Measurements from ENCODE around the gene CIBAR2.

The CIBAR2 gene

GRCh38 chr16:85067426-85067825 is 44.8 kb downstream of the CIBAR2 start:
- no peak for DNase-seq
- no peaks in the 10 kb centered on the region for H3K27me3 ChIP-seq
- intact Hi-C loops (cut with DNase I; ENCODE audit: low total_unique reads) = no loop called here

DNA sequence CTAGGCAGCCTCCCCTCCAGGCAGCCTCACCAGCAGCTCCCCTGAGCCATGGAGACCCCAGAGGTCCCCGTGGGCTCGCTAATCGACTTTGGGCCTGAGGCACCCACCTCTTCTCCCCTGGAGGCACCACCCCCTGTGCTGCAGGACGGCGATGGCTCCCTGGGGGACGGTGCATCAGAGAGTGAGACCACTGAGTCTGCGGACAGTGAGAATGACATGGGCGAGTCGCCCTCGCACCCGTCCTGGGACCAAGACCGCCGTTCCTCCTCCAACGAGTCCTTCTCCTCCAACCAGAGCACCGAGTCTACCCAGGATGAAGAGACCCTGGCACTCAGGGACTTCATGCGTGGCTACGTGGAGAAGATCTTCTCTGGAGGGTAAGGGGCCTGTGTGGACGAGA is 45.2 kb downstream of the CIBAR2 start:
- Histone ChIP-seq H3K27me3 (no peaks in the 10 kb centered on the region), H3K4me1 (no peaks in the 10 kb centered on the region), H3K36me3 (peaks cover 0 to 33% (median 26%) of the 10 kb centered on the region in 3 donors), H3K27ac (no peak overlapping the region), H3K4me3 (no peak overlapping the region), H3K9me3 (no peaks in the 10 kb centered on the region)
- DNase-seq = no peak
- no peak for TF ChIP-seq CTCF (IDR thresholded peaks at IDR 0.05)
- intact Hi-C loops (cut with DNase I; ENCODE audit: low total_unique reads) = no loop called here

More at GRCh38 chr16:85067426-85067825, 44.8 kb downstream of the CIBAR2 start:
- no peak overlapping the region for H3K27ac ChIP-seq
- no peak overlapping the region for H3K4me3 ChIP-seq
- peaks cover under 1 to 35% (median 26%) of the 10 kb centered on the region in 3 donors for H3K36me3 ChIP-seq
- TF ChIP-seq CTCF (IDR thresholded peaks at IDR 0.05) = no peak
- no peaks in the 10 kb centered on the region for H3K9me3 ChIP-seq
- no peaks in the 10 kb centered on the region for H3K4me1 ChIP-seq

GRCh38 chr16:85066346-85066885 is 45.9 kb downstream of the CIBAR2 start:
- H3K4me3 ChIP-seq = no peak overlapping the region
- H3K9me3 ChIP-seq = no peaks in the 10 kb centered on the region
- no peak for TF ChIP-seq CTCF (IDR thresholded peaks at IDR 0.05)
- DNase-seq = no peak
- intact Hi-C loops (cut with DNase I; ENCODE audit: low total_unique reads) = no loop called here
- no peaks in the 10 kb centered on the region for H3K4me1 ChIP-seq
- H3K27ac ChIP-seq = no peak overlapping the region
- no peaks in the 10 kb centered on the region for H3K27me3 ChIP-seq
- peaks cover 0 to 32% (median 26%) of the 10 kb centered on the region in 3 donors for H3K36me3 ChIP-seq

- H3K36me3 ChIP-seq = peaks cover 0 to 26% (median 19%) of the 10 kb centered on the region in 3 donors
- no peak for DNase-seq
- no peaks in the 10 kb centered on the region for H3K4me1 ChIP-seq
- no peak overlapping the region for H3K27ac ChIP-seq
- intact Hi-C loops (cut with DNase I; ENCODE audit: low total_unique reads) = no loop called here
- no peak overlapping the region for H3K4me3 ChIP-seq
- no peaks in the 10 kb centered on the region for H3K9me3 ChIP-seq
- TF ChIP-seq CTCF (IDR thresholded peaks at IDR 0.05) = no peak
- H3K27me3 ChIP-seq = no peaks in the 10 kb centered on the region
Observed at GRCh38 chr16:85065099-85065498, 47.2 kb downstream of the CIBAR2 start.

DNA sequence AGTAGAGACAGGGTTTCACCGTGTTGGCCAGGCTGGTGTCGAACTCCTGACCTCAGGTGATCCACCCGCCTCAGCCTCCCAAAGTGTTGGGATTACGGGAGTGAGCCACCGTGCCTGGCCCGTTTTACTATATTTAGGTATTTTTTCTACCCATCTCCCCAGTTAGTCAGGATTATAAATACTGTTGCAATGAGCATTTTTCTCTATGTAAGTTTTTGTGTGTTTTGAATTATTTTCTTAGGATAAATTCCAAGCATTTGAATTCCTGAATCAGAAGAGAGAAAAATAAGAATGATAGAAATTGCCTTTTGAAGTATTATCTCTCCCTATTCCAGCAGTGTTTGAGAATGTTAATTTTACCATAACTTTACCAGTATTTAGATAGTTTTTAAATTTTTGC is 48.1 kb downstream of the CIBAR2 start:
- Histone ChIP-seq H3K27ac (no peak overlapping the region), H3K9me3 (no peaks in the 10 kb centered on the region), H3K27me3 (no peaks in the 10 kb centered on the region), H3K36me3 (peaks cover 0 to 21% (median 14%) of the 10 kb centered on the region in 3 donors), H3K4me1 (no peaks in the 10 kb centered on the region), H3K4me3 (no peak overlapping the region)
- TF ChIP-seq CTCF (IDR thresholded peaks at IDR 0.05) = no peak
- intact Hi-C loops (cut with DNase I; ENCODE audit: low total_unique reads) = no loop called here
- DNase-seq = no peak

- Histone ChIP-seq H3K36me3 (peaks cover 0 to 12% (median 9%) of the 10 kb centered on the region in 3 donors), H3K9me3 (no peaks in the 10 kb centered on the region), H3K4me3 (no peak overlapping the region), H3K27me3 (no peaks in the 10 kb centered on the region), H3K4me1 (no peaks in the 10 kb centered on the region), H3K27ac (no peak overlapping the region)
- DNase-seq = no peak
- no peak for TF ChIP-seq CTCF (IDR thresholded peaks at IDR 0.05)
- intact Hi-C loops (cut with DNase I; ENCODE audit: low total_unique reads) = no loop called here
Observed at GRCh38 chr16:85062845-85063244, 49.4 kb downstream of the CIBAR2 start.

Data from tibial artery (tissue), 4 donors.